Measurements from ENCODE around the gene FOS.
A peak's percentile ranks its signal among the peaks of the same experiment; 100 is the strongest.

The FOS gene

DNA sequence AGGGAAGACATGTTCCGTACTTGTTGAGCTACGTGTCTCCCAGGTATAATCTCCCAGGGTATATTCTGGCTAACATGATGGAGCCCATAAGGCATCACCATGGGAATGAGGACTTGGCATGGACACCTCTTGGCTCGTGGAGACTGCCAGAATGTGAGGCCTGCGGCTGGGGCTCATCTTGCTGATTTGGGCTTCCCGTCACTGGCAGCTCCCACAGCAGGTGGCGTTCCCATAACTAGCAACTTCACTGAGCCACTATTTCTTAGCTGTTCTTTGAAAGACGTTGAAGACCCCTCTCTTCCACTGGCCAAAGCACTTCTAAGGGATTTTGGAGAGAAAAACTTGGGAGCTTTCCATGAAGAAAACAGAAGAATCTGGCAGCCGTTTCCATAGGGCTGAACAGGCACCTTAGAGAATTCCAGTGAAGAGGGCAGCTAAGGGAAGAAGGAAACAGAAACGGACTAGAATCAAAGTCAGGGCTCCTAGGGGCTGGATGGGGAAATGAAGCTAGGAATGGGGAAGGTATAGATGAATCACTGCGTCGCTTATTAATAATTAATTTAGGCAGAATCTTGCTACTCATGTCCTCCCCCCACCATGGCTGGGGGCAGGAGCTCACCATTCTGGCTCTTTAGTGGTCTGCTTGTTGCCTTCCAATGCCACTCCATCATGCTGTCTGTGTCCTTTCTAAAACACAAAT, 39.7 kb upstream of the FOS start:
- TF ChIP-seq ZNF565 (CRISPR knock-in tag; conservative IDR thresholded peaks at IDR 0.05; ENCODE audit: low read depth) (no peak), SNAI2 (CRISPR knock-in tag; IDR thresholded peaks at IDR 0.05) (no peak)
- no peak for ATAC-seq

DNA sequence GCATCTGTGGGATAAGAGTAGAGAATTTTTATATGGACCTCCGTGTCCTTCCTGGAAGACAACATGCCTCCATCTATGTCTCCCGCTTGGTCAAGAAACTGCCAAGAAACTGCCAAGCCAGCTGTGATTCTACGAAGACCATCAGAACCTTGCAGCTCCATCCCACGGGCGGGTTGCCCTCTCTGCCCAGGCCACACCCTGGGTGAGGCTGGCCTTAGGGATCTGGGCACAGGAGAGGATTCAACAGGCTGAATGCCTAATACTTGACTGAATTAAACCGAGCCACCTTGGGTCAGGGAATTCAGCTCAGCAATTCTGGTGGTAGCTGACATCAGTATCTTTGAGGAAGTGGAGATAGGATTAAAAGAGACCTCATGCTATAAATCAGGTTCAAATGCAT, 37.8 kb upstream of the FOS start:
- TF ChIP-seq, protein P1, sequence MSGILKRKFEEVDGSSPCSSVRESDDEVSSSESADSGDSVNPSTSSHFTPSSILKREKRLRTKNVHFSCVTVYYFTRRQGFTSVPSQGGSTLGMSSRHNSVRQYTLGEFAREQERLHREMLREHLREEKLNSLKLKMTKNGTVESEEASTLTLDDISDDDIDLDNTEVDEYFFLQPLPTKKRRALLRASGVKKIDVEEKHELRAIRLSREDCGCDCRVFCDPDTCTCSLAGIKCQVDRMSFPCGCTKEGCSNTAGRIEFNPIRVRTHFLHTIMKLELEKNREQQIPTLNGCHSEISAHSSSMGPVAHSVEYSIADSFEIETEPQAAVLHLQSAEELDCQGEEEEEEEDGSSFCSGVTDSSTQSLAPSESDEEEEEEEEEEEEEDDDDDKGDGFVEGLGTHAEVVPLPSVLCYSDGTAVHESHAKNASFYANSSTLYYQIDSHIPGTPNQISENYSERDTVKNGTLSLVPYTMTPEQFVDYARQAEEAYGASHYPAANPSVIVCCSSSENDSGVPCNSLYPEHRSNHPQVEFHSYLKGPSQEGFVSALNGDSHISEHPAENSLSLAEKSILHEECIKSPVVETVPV (CRISPR knock-in tag; IDR thresholded peaks at IDR 0.05) = no peak
- TF ChIP-seq SNAI2 (CRISPR knock-in tag; IDR thresholded peaks at IDR 0.05) (no peak), ESRRG (CRISPR knock-in tag; IDR thresholded peaks at IDR 0.05) (no peak), CSDC2 (CRISPR knock-in tag; IDR thresholded peaks at IDR 0.05) (no peak), ZNF8 (CRISPR knock-in tag; IDR thresholded peaks at IDR 0.05) (no peak), RARB (CRISPR knock-in tag; IDR thresholded peaks at IDR 0.05) (no peak), PPARA (CRISPR knock-in tag; IDR thresholded peaks at IDR 0.05; ENCODE audit: borderline replicate concordance) (no peak), BACH2 (CRISPR knock-in tag; IDR thresholded peaks at IDR 0.05; ENCODE audit: borderline replicate concordance) (no peak), OSR1 (CRISPR knock-in tag; IDR thresholded peaks at IDR 0.05) (no peak), ZC3H10 (CRISPR knock-in tag; IDR thresholded peaks at IDR 0.05) (no peak), ZNF70 (CRISPR knock-in tag; IDR thresholded peaks at IDR 0.05) (no peak), TOX (CRISPR knock-in tag; IDR thresholded peaks at IDR 0.05; ENCODE audit: borderline replicate concordance) (no peak), ZNF565 (CRISPR knock-in tag; conservative IDR thresholded peaks at IDR 0.05; ENCODE audit: low read depth) (no peak), ARNTL (CRISPR knock-in tag; IDR thresholded peaks at IDR 0.05; ENCODE audit: borderline replicate concordance, low read depth) (no peak), TCF4 (CRISPR knock-in tag; IDR thresholded peaks at IDR 0.05; ENCODE audit: borderline replicate concordance) (no peak), ZFP30 (CRISPR knock-in tag; IDR thresholded peaks at IDR 0.05) (no peak), ISL1 (CRISPR knock-in tag; IDR thresholded peaks at IDR 0.05) (no peak), ZFP3 (CRISPR knock-in tag; IDR thresholded peaks at IDR 0.05) (no peak)
- TF ChIP-seq, protein P2, sequence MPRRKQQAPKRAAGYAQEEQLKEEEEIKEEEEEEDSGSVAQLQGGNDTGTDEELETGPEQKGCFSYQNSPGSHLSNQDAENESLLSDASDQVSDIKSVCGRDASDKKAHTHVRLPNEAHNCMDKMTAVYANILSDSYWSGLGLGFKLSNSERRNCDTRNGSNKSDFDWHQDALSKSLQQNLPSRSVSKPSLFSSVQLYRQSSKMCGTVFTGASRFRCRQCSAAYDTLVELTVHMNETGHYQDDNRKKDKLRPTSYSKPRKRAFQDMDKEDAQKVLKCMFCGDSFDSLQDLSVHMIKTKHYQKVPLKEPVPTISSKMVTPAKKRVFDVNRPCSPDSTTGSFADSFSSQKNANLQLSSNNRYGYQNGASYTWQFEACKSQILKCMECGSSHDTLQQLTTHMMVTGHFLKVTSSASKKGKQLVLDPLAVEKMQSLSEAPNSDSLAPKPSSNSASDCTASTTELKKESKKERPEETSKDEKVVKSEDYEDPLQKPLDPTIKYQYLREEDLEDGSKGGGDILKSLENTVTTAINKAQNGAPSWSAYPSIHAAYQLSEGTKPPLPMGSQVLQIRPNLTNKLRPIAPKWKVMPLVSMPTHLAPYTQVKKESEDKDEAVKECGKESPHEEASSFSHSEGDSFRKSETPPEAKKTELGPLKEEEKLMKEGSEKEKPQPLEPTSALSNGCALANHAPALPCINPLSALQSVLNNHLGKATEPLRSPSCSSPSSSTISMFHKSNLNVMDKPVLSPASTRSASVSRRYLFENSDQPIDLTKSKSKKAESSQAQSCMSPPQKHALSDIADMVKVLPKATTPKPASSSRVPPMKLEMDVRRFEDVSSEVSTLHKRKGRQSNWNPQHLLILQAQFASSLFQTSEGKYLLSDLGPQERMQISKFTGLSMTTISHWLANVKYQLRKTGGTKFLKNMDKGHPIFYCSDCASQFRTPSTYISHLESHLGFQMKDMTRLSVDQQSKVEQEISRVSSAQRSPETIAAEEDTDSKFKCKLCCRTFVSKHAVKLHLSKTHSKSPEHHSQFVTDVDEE (CRISPR knock-in tag; IDR thresholded peaks at IDR 0.05) = no peak
- TF ChIP-seq, protein P3, sequence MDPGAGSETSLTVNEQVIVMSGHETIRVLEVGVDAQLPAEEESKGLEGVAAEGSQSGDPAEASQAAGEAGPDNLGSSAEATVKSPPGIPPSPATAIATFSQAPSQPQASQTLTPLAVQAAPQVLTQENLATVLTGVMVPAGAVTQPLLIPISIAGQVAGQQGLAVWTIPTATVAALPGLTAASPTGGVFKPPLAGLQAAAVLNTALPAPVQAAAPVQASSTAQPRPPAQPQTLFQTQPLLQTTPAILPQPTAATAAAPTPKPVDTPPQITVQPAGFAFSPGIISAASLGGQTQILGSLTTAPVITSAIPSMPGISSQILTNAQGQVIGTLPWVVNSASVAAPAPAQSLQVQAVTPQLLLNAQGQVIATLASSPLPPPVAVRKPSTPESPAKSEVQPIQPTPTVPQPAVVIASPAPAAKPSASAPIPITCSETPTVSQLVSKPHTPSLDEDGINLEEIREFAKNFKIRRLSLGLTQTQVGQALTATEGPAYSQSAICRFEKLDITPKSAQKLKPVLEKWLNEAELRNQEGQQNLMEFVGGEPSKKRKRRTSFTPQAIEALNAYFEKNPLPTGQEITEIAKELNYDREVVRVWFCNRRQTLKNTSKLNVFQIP (CRISPR knock-in tag; IDR thresholded peaks at IDR 0.05; ENCODE audit: borderline replicate concordance, low read depth) = no peak
- no peak for ATAC-seq

DNA sequence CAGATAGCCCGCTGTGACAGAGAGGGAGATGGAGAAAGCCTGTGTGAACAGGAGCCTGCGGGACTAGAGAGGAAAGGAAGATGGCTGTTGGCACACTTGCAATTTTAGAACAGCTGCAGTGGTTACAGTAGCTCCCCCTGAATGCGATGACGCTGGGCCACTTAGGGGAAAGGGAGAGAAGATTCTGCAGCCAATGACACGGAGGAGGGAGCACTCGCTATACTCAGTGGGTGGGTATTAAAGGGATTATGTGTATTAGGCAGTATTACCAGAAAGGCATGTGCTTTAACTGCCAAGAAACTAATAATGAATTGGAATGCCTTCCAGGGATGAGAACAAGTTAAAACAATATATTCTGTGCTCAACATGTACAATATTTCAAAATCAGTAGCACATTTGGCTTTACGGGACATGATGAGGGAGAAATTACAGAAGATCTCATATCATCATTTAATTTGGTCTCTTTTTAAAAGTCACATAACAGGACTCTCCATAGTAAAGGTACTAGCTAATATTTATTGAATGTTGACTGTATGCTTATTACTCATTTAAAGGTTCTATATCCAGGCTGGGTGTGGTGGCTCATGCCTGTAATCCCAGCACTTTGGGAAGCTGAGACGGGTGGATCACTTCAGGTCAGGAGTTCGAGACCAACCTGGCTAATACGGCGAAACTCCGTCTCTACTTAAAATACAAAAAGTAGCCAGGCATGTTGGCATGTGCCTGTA, 35.9 kb upstream of the FOS start:
- peak; percentile 86 for ATAC-seq
- peak; percentile 44; the same call in 1 of the 2 replicates for TF ChIP-seq ISL1 (CRISPR knock-in tag; IDR thresholded peaks at IDR 0.05)
- TF ChIP-seq ZNF8 (CRISPR knock-in tag; IDR thresholded peaks at IDR 0.05) = no peak

DNA sequence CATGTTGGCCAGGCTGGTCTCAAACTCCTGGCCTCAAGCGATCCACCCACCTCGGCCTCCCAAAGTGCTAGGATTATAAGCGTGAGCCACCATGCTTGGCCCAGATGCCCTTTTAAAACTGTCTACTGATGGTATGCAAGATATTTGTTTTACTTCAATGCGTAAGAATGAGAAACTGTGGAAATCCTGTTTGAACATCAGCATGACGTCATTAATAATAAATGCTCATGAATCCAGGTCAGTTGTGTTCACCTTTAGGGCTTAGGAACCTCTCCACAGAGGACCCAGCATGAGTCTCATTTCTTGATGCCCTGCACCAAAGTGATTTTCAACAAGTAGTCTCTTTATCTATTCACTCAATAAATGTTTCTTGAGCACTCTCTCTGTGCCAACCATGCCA, 34.5 kb upstream of the FOS start:
- ATAC-seq = no peak
- no peak for TF ChIP-seq ZNF565 (CRISPR knock-in tag; conservative IDR thresholded peaks at IDR 0.05; ENCODE audit: low read depth)
- no peak for TF ChIP-seq ZC3H10 (CRISPR knock-in tag; IDR thresholded peaks at IDR 0.05)
- TF ChIP-seq ZFP30 (CRISPR knock-in tag; IDR thresholded peaks at IDR 0.05) = no peak
- TF ChIP-seq BACH2 (CRISPR knock-in tag; IDR thresholded peaks at IDR 0.05; ENCODE audit: borderline replicate concordance) = no peak
- no peak for TF ChIP-seq TCF4 (CRISPR knock-in tag; IDR thresholded peaks at IDR 0.05; ENCODE audit: borderline replicate concordance)
- no peak for TF ChIP-seq CSDC2 (CRISPR knock-in tag; IDR thresholded peaks at IDR 0.05)
- TF ChIP-seq RARB (CRISPR knock-in tag; IDR thresholded peaks at IDR 0.05) = no peak
- no peak for TF ChIP-seq PPARA (CRISPR knock-in tag; IDR thresholded peaks at IDR 0.05; ENCODE audit: borderline replicate concordance)
- TF ChIP-seq GLIS3 (CRISPR knock-in tag; IDR thresholded peaks at IDR 0.05) = no peak
- TF ChIP-seq, protein P2 (CRISPR knock-in tag; IDR thresholded peaks at IDR 0.05) = no peak
- no peak for TF ChIP-seq OSR1 (CRISPR knock-in tag; IDR thresholded peaks at IDR 0.05)
- TF ChIP-seq ISL1 (CRISPR knock-in tag; IDR thresholded peaks at IDR 0.05) = no peak
- no peak for TF ChIP-seq ZNF70 (CRISPR knock-in tag; IDR thresholded peaks at IDR 0.05)
- TF ChIP-seq, protein P3 (CRISPR knock-in tag; IDR thresholded peaks at IDR 0.05; ENCODE audit: borderline replicate concordance, low read depth) = no peak

Data from SK-N-SH treated with all-trans-retinoic acid at 6 μM for 48 hours (cell line).